ENCODE results near the gene API5. TPM values are rescaled to one million over a fixed set of nuclear protein-coding genes. Genes with fewer than 3 reads are reported as not detected.

Gene API5
- total and polyA plus RNA-seq, 7 donors, result 38.4 to 125 (median 73.7) TPM

DNA sequence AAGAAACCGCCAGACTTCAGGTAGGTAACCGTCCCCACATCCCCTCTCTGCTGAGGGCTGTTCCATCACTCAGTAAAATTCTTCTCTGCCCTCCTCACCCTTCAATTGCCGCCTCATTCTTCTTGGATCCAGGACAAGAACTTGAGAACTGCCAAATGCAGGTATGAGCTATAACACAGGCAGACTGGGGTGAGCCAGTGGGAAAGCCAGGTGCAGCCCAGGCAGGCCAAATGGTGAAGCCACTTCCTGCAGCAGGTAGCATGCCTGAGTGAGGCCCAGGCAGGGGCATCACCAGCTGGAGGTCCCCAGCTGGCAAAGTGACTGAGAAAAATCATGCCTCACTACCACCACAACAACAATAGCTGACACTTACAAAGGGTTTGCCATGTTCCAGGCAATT, 22.4 kb upstream of the API5 start:
- Histone ChIP-seq H3K4me1 (no peaks in the 10 kb centered on the region), H3K27ac (no peak overlapping the region), H3K36me3 (no peaks in the 10 kb centered on the region), H3K27me3 (no peaks in the 10 kb centered on the region), H3K9me3 (no peaks in the 10 kb centered on the region), H3K4me3 (no peak overlapping the region)
- WGBS, 2 donors, result 92 to 95% methylated on average over 3 of the region's 3 CpGs
- DNase-seq, result no peak
- TF ChIP-seq POLR2AphosphoS5 (IDR thresholded peaks at IDR 0.05) (no peak), POLR2A (IDR thresholded peaks at IDR 0.05) (no peak), EP300 (IDR thresholded peaks at IDR 0.05) (no peak)
- intact Hi-C loops (cut with DNase I), result no loop called here

DNA sequence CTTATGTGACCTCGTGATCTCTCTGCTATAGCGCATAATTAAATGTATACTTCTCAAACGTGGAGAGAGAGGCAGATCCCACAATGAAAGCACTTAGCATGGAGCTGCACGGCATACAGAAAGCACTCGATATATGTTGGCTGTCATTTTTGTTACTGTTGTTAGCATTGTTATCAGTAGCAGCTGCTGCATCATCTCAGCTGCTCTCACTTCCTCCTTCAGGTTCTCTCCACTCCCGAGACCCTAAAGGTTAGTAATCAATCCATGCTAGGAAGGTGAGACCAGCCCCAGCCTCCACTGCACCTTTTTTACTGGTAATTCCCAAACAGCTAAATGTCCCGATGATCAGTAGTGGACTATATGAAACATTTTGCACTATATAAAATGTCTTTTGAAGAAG, 13.4 kb upstream of the API5 start:
- WGBS, 2 donors, result 74 to 77% methylated on average over 7 of the region's 7 CpGs

GRCh38 chr11:43315966-43316365, 4.2 kb downstream of the API5 start:
- Histone ChIP-seq H3K9me3 (no peaks in the 10 kb centered on the region), H3K27me3 (no peaks in the 10 kb centered on the region), H3K27ac (no peak overlapping the region), H3K4me3 (no peak overlapping the region), H3K36me3 (peaks cover 0 to 35% (median 10%) of the 10 kb centered on the region in 4 donors), H3K4me1 (peaks cover 0 to 27% (median 22%) of the 10 kb centered on the region in 4 donors)
- TF ChIP-seq POLR2AphosphoS5 (IDR thresholded peaks at IDR 0.05) (no peak), POLR2A (IDR thresholded peaks at IDR 0.05) (no peak), EP300 (IDR thresholded peaks at IDR 0.05) (no peak), CTCF (IDR thresholded peaks at IDR 0.05) (no peak)
- DNase-seq, result no peak
- 83 to 93% methylated on average over 2 of the region's 2 CpGs for WGBS, 2 donors
- intact Hi-C loops (cut with DNase I), result no loop called here

More for the DNA sequence above, 13.4 kb upstream of the API5 start:
- Histone ChIP-seq H3K27ac (no peak overlapping the region), H3K4me1 (no peaks in the 10 kb centered on the region), H3K9me3 (peaks cover 0 to 5% (median 2%) of the 10 kb centered on the region in 4 donors), H3K27me3 (peaks cover 0 to 7% (median 0%) of the 10 kb centered on the region in 3 donors), H3K36me3 (no peaks in the 10 kb centered on the region), H3K4me3 (no peak overlapping the region)
- intact Hi-C loops (cut with DNase I), result no loop called here
- no peak for TF ChIP-seq CTCF (IDR thresholded peaks at IDR 0.05)
- TF ChIP-seq POLR2A (IDR thresholded peaks at IDR 0.05), result no peak
- no peak for TF ChIP-seq EP300 (IDR thresholded peaks at IDR 0.05)
- no peak for TF ChIP-seq POLR2AphosphoS5 (IDR thresholded peaks at IDR 0.05)
- no peak for DNase-seq

DNA sequence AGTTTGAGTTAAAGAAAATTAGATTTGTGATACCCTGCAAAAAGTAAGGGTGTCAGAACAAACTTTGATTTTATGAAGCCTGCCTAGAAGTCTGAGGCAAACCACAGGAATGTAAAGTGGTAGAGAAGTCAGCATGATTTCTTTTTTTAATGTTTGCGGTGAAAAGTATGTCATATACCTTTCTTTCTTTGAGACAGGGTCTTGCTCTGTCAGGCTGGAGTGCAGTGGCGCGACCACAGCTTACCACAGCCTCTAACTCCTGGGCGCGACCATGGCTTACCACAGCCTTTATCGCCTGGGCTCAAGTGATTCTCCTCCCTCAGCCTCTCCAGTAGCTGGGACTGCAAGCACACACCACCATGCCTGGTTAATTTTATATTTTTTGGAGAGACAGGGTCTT, 4.7 kb downstream of the API5 start:
- H3K27ac ChIP-seq, result no peak overlapping the region
- no peak for DNase-seq
- no peak for TF ChIP-seq POLR2A (IDR thresholded peaks at IDR 0.05)
- TF ChIP-seq POLR2AphosphoS5 (IDR thresholded peaks at IDR 0.05), result no peak
- no peak for TF ChIP-seq CTCF (IDR thresholded peaks at IDR 0.05)
- H3K27me3 ChIP-seq, result no peaks in the 10 kb centered on the region
- peaks cover 0 to 27% (median 20%) of the 10 kb centered on the region in 4 donors for H3K4me1 ChIP-seq
- H3K9me3 ChIP-seq, result no peaks in the 10 kb centered on the region
- intact Hi-C loops (cut with DNase I), result no loop called here
- WGBS, 2 donors, result 84 to 92% methylated on average over 6 of the region's 6 CpGs
- H3K36me3 ChIP-seq, result peaks cover 0 to 40% (median 13%) of the 10 kb centered on the region in 4 donors
- no peak overlapping the region for H3K4me3 ChIP-seq

GRCh38 chr11:43327987-43328386, 16.2 kb downstream of the API5 start:
- H3K9me3 ChIP-seq, result no peaks in the 10 kb centered on the region
- H3K4me3 ChIP-seq, result no peak overlapping the region
- H3K36me3 ChIP-seq, result peaks cover 25 to 100% (median 66%) of the 10 kb centered on the region in 4 donors
- 20 to 61% methylated on average over 2 of the region's 2 CpGs for WGBS, 2 donors
- no peak for DNase-seq
- H3K4me1 ChIP-seq, result no peaks in the 10 kb centered on the region
- intact Hi-C loops (cut with DNase I), result loop anchor here (10.0 kb wide), 1 partner anchor 67 kb away; no protein-coding TSS in a partner anchor
- H3K27me3 ChIP-seq, result no peaks in the 10 kb centered on the region
- no peak overlapping the region for H3K27ac ChIP-seq
- TF ChIP-seq EP300 (IDR thresholded peaks at IDR 0.05) (no peak), POLR2AphosphoS5 (IDR thresholded peaks at IDR 0.05) (no peak), POLR2A (IDR thresholded peaks at IDR 0.05) (no peak), CTCF (IDR thresholded peaks at IDR 0.05) (no peak)

Data from sigmoid colon (tissue), 7 donors.